Fibroblast of the aortic adventitia (primary cell): Measurements from ENCODE around the gene CADM4. TPM values are rescaled to one million over a fixed set of nuclear protein-coding genes. Genes with fewer than 3 reads are reported as not detected.
A peak's percentile ranks its signal among the peaks of the same experiment; 100 is the strongest.
"Not testable (repeated sequence)": the region's sequence is repeated elsewhere in the genome, so short reads cannot be mapped to it uniquely, and the experiment has no call there.

Experiments used
- DNase-seq: peaks from one replicate; pipeline ENCODE4 v3.0.0-alpha.2; 2010; ENCODE audit warnings: low read depth
- H3K4me3 ChIP-seq: 2 replicates; pipeline ENCODE4 v1.5.1; 2011; ENCODE audit warnings: low read depth, mild to moderate bottlenecking, control low read depth, low read length, moderate library complexity
- CTCF ChIP-seq: IDR thresholded peaks from 2 replicates; pipeline ENCODE4 v1.5.1; 2011; ENCODE audit warnings: mild to moderate bottlenecking, low read length, control low read depth, inconsistent platforms; ENCODE audit not compliant: insufficient read depth
- total RNA-seq: library from RNA; depleted of rRNA; stranded (reverse); fragments of >200 nt; gene quantifications from 2 replicates; pipeline ENCODE4 v1.2.3, GENCODE V29; 2012; ENCODE audit warnings: low replicate concordance

The CADM4 gene
- total RNA-seq = 0.27 and 1.1 TPM in 2 replicates

GRCh38 chr19:43639519-43640423, at the start of gene CADM4:
TSS of gene CADM4 (minus strand) at chr19:43639850. CDS start at chr19:43639790, 60 bp downstream.
- no peak for DNase-seq
- peak within 1 kb of the TSS; percentile 67 for H3K4me3 ChIP-seq
- no peak for TF ChIP-seq CTCF

- no peak for TF ChIP-seq CTCF
These were observed 48.5 kb upstream of the CADM4 start for GRCh38 chr19:43688059-43688701.

GRCh38 chr19:43687660-43687997, 48.0 kb upstream of the CADM4 start:
- TF ChIP-seq CTCF = no peak
- no peak for DNase-seq

More at GRCh38 chr19:43688059-43688701, 48.5 kb upstream of the CADM4 start:
- DNase-seq = no peak
- H3K4me3 ChIP-seq = no peak overlapping the region

GRCh38 chr19:43684326-43684725, 44.7 kb upstream of the CADM4 start:
- H3K4me3 ChIP-seq = no peak overlapping the region
- DNase-seq = no peak
- no peak for TF ChIP-seq CTCF

More at GRCh38 chr19:43687660-43687997, 48.0 kb upstream of the CADM4 start:
- no peak overlapping the region for H3K4me3 ChIP-seq

- no peak for TF ChIP-seq CTCF
- no peak for DNase-seq
- H3K4me3 ChIP-seq = no peak overlapping the region
These were observed 44.3 kb upstream of the CADM4 start for GRCh38 chr19:43683905-43684304.

- H3K4me3 ChIP-seq = no peak overlapping the region
- no peak for DNase-seq
- no peak for TF ChIP-seq CTCF
These were observed 43.4 kb upstream of the CADM4 start for GRCh38 chr19:43682824-43683661.

GRCh38 chr19:43682269-43682668, 42.6 kb upstream of the CADM4 start:
- H3K4me3 ChIP-seq, DNase-seq: not testable (repeated sequence)
